GM18861 (cell line): ENCODE results near the gene A2M.

Experiments used
- ATAC-seq: cut with Tn5 transposase; IDR thresholded peaks from one replicate; pipeline ENCODE4 v1.9.1; 2021; ENCODE audit not compliant: unreplicated experiment

Gene A2M

DNA sequence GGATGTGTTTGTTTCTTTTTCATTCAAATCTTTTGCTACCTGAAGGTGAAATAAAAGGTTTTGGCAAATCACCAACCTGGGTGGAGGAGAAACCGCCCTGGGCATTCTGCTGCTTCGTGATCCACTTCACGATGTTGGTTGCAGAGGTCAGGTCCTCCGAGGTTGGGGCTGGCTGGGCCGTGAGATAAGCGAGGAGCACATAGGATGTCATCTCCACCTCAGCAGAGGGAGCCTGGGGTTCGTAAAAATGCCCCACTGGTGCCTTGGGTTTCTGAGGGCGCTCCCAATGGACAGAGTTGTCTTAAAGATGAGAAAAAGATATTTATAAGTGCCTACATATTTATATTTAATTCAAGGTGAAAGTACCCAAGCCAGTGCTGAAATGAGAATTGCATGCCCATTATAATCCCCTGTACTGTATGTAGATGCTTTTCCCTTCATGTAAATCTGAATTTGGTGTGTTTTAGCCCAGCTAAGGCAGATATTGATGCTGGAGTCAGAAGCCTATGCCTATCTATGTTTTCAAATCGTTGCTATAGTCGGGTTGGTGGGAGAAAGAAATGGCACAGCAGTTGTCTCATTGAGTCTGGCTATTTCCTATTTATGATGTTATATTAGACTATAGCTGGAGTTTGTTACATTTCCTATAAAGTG is 41.1 kb downstream of the A2M start:
- ATAC-seq = no peak

DNA sequence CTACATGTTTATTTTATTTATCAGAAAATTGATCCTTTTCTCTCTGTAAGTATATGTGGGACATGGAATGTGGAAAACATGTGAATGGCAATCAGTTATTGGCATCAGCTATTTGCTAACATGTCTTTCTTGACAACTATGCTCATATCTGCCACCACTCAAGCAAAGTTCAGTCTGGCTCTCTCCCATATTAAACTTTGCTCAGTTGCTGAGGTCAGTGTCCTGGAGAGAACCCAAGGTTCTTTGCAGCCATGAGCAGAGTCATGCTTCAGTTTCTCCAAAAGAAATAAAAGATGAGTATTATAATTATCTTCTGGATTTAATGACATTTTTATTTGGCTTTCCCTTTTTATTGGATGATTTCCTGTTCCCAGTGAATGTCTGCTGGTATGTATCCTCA is 42.6 kb downstream of the A2M start:
- no peak for ATAC-seq

DNA sequence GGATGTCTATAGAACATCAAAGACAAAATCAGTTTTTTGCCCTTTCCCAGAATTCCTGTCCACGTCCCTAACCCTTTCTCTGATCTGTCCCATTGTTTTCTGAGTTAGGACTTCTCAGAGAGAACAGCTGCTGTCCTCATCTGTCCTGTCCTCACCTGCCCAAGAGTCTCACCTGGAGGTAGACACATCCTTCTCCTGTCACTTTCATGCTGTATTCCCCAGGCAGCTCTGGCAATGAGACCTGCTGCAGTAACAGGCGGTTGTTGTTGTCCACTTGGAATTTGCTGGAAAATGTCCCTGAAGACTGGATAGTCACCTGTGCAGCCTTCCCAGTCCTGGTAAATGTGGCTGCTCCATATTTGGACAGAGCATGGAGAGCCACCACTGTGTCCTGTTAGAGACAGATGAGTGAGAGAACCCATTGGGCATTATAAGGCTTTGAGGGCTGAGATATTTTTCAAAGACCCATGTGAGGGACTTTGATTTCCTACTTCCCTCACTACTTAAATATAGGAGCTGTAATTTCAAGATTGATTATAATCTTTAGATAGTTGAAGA is 43.2 kb downstream of the A2M start:
- no peak for ATAC-seq

DNA sequence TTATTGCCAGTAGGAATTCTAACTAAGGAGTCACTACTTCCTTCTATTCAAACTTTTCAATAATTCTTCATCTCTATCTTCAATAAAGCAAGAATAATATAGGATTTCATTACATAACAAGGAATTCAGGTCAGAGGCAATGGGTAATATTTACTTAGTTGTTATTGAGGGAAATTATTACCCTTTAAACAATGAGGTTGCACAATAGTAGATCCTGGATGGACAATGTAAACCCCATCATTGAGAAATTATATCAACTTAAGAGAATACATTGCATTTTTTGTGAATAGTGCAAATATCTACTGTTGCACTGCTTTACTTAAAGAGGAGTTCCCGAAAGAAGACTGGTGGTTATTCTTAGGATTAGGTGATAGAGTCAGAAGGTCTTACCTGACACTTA is 43.8 kb downstream of the A2M start:
- no peak for ATAC-seq

DNA sequence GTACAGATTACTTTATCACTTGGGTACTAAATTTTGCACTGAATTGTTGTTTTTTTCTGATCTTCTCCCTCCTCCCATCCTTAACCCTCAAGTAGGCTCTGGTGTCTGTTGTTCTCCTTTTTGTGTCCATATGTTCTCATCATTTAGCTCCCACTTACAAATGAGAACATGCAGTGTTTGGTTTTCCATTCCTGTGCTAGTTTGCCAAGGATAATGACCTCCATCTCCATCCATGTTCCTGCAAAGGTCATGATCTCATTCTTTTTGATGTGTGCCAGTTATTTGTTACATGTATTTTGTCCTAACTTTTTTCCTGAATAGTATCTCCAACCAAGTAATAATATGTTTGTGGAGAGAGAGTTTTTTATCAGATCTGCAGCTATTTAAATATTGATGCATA is 44.2 kb downstream of the A2M start:
- no peak for ATAC-seq

DNA sequence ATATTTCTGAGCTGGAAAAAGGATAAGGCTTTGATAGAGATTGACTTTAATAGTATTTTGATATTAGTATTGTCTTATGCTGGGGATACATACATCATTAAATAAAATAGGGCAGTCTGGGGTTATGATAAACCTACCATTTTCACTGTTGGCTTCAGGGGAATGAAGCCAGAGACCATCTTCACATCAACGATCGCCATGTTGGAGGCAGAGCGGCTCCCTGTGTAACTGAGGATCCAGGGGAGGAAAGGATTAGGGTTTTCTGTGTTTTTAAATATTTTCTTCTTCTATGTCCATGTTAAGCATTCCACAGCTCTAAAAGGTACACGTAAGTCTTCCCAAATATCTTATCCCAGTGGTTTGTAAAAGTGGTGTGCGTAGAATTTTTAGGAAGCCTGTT is 45.4 kb downstream of the A2M start:
- ATAC-seq = no peak

DNA sequence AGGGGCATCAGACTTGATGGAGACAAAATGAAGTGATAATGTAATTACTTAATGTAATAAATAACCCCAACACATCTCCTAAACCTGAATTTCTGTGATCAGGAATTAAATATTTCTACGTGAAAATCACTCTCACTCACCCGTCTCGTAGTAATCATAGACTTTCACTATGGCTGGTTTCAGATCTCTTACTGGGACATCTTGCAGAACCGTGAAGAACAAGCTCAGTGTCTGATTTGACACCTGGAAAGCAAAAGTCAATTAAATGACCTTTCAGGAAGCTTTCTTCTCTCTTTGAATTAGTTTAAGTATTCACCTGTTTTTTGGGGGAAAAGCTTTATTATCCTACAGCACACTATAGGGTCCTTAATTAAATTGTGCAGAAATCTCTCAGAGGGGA is 47.1 kb downstream of the A2M start:
- ATAC-seq = no peak

DNA sequence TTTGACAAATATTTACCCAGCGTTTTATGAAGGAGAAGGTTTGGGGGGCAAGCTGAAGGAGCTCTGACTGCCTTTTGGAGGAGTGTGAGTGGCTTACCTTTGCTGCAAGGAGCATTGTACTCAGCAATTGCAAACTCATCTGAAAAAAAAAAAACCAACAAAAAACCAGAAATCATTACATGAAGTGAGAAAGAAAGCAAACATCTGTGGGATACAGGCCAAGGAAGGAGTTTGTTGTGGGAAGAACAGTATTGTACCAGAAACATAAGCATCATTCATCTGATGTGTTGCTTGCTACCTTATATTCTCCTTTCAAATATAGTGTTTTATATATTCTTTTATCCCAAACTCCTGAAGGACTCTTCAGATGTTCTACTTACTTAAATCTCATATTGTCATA is 47.6 kb downstream of the A2M start:
- ATAC-seq = no peak

DNA sequence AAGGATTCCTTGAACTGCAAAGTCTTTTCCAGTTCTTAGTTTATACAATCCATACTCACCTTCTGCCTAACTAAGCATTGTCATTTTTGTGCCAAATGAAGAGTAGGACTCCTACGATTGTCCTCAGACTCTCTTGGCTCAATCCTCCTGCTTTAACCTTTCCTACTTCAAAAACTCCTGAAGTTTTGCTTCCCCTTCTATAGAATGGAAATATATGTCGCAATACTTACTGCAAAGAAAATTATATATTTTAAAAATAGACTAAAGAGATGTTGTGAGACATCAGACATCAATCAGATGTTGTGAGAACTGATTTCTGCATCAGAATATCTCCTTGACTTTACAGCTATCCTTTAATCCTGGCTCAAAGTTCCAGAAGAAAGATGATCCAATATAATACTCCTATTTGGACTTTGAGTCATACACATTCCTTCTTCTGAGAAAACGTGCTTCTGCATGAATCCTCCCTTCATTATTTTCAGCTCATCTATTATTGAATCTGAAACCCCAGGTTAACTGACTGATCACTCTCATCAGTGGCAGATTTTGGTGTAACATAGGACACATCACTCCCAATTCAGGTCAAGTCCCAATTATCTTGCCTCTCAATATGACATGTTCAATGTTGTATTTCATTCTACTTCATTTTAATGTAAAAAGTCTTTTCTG is 48.8 kb downstream of the A2M start:
- ATAC-seq = no peak

DNA sequence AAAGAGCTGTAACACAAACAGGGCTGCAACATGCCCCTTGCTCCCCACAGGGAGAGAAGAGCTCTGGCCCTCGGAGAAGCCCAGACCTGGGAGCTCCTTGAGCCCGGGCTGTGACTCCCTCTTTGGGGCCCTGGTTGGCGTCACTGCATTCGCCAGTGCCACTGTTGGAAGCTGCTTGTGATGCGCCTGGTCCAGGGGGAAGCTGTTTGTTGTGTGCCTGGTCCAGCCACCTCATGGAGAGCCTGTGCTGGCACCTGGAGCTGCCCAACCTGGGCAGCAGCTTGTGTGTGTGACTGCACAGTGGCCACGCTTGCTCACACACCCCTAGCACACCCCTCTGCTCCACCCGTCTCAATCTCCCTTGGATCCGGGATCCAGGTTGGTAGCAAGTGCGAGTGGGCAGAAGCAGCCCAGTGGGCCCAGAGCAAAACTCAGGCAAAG is 49.5 kb downstream of the A2M start:
- ATAC-seq = no peak

DNA sequence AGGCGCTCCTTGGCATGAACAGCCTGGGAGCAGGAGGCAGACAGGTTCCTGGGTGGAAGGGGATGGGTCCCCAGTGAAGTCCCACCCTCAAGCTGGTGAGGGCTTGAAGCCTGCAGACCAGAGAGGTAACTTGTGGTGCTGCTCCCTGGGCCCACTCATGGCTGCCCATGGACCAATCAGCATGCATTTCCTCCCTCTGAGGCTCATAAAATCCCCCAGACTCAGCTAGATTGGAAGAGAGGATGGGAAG is 50.2 kb downstream of the A2M start:
- no peak for ATAC-seq

DNA sequence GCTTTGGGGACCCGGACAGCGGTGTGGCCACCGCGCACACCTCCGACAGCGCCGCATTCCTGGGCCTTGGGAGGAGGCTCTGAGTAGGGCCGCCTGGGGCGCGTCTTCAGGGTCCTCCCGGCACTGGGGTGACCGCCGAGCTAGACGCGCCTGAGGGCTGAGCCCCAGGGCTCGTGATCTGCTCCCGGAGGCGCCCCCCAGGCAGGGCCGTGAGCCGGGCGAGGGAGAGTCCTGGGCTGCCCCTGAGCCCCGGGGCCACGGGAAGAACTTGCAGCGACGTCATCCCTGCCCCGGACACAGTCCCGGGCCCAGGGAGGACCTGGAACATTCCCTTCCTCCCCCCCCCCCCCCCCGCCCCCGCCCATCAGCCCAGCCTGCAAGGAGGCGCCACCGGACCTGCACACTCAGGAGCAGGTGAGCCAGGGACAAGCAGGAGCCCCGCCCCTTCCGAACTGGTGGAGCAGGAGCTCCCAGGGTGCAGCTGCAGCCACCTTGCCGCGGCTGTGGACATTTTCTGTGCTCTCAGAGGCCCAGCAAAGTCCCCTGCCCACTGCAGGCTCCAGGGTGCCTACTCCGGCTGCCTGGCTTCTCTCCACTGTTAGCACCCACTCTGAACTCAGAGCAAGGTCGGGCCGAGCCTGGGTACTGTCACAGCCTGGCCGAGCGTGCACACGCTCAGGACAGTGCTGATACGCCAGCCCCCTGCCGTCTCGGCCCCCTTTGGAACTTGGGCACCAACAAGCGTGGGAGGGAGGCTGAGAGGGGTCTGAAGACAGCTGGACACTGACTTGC is 50.7 kb downstream of the A2M start:
- no peak for ATAC-seq

DNA sequence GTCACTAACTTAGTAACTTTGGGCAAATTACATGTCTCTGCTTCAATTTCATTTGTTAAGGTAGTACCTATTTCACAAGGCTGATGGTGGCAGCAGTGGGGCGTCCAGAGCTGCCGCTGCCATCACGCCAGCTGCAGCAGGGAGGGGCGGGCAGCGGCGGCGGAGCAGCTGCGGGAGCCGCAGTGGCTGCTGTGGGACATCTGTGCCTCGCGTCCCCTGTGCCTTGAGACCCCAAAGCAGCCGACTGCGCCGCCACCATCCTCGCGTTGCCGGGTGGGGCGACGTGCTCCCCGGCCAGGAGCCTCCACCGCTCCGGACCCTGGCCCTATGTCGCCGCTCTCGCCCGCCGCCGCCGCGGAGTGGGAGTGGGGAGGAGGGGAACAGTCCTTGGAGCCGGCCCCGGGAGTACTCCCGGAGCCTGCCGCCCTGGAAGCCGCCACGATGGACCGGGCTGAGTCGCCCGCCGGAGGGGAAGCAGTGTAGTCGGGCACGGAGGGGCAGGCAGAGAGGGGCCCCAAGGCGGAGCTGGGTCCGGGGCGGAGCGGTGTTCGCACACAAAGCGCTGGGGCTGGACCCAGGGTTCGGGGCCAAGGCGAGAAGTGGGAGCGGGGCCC is 51.4 kb downstream of the A2M start:
- ATAC-seq = no peak

DNA sequence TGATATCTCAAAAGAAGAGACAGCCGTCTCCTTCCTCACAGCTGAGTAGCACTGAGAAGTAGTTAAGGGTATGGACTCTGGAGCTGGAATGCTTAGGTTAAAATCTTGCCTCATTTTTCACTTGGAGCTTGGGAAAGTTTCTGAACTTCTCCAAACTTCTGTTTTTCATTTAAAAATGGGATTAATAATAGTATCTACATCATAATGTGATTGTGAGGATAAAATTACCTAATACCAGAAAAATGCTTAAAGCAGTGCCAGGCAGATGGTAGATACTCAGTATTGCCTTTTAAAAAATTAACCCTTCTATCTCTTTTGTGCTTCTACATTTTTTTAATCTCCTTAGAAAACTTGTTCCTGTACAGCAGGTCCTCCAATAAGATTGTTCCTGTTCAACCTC is 63.1 kb downstream of the A2M start:
- ATAC-seq = no peak

DNA sequence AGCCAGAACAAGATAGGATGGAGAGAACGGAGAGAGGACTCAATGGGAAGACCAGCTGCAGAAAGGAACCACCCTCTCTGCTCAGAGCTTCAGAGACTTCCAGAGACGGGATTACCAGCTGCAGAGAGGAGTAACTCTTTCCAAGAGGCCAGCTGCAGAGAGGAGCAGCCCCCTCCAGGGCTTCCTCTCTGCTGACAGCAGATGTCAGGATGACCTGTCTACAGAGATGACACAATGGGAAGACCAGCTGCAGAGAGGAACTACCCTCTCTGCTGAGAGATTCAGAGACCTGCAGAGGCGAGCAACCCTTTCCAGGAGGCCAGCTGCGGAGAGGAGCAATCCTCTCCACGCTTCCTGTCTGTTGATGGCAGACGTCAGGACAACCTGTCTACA is 64.6 kb downstream of the A2M start:
- ATAC-seq = no peak

DNA sequence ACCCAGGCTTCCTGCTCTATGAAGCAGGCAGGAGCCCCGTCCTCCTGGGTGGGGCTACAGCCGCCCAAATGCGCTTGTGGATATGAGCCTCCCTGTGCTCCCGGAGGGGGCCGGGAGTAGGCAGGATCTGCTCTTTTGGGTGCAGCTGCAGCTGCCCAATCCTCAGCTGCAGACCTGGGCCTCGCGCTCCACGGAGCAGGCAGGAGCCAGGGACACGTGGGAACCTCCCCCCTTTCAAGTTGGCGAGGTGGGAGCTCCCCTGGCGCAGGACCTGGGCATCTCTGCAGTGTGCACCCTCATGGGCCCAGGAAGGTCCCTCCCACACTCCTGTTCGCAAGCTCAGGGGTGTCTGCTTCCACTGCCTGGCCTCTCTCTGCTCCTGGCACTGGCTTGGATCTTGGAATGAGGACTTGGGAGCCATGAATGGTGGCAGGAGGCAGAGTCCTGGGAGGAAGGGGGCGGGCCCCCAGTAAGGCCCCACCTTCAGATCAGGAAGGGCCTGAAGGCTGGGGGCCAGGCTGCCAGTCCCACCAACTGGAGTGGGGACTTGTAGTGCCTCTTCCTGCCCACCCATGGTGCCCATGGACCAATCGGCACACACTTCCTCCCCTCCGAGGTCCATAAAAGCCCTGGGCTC is 65.1 kb downstream of the A2M start:
- no peak for ATAC-seq

DNA sequence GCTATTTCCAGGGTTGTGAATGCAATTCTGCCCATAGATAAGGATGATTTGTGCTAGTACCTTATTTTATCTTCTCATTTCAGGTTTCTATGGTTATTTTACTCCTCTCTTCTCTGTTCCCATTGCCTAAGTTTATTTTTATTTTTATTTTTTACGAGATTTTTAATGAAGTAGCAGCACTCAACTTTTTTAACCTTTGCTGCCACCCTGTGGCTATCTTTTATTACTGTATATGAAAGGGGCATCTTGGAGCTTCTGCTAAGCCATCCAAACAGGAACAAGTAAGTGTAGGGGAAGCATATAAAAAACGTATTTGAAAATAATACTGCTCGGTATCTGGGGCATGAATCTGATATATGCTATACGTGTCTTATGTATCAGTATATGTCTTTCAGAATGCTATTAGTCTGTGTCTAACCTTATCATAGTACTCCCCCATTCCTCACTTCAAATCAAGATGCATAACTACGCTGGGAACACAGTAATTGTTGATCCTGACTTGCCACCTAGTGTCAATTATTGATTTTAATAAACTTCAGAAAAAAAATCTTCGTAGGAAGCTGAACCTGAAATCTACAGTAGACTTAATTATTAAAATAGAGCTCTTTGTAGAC is 66.1 kb downstream of the A2M start:
- ATAC-seq = no peak

DNA sequence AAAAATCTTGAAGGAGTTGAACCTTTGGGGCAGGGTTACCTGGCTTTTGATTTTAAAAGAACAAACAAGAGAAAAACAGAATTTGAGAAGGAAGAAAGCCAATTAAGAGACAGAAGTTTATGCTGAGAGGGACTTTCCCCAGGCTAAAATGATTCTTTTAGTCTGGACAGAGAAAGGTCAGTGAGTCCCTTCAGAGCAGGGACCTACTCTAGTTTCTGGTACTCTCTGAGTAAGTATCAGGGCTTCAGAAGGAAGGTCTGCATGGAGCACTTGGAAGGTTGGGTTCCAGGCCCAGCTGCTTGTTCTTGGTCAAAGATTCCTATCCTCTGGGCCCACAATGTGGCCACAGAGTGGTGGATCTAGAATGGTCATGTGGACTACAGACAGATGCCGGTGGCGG is 66.8 kb downstream of the A2M start:
- no peak for ATAC-seq

DNA sequence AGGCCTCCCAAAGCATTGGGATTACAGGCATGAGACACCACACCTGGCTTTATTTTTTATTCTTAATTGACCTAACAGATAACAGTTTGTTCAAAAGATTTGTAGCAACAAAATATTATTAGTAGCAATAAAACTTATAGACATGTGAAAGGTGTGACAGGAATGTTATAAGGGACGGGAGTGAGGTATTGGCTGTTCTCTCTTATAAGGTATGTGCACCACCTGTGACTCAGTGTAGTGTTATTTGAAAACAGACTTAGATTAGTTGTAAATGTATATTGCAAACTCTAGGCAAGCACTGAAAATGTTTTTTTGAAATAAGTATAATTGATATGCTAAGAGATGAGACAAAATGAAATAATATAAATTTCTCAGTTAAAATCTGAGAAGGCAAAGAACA is 68.6 kb downstream of the A2M start:
- ATAC-seq = no peak

DNA sequence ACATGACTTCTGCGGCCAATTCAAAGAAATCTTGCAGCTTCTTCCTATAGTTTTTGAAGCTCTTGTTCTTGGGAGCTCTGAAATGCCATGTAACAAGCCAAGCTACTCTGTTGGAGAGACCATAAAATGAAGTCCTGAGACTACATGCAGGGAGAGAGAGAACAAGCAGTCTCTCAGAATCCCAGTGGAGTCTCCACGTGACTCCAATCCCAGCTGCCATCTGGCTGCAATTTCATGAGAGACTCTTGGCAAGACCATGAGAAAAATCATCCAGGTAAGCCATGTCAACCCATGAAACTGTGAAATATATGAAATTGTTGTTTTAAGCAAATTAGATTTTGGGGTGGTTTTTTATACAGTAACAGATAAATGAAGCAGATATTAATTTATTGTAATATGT is 72.0 kb downstream of the A2M start:
- no peak for ATAC-seq

DNA sequence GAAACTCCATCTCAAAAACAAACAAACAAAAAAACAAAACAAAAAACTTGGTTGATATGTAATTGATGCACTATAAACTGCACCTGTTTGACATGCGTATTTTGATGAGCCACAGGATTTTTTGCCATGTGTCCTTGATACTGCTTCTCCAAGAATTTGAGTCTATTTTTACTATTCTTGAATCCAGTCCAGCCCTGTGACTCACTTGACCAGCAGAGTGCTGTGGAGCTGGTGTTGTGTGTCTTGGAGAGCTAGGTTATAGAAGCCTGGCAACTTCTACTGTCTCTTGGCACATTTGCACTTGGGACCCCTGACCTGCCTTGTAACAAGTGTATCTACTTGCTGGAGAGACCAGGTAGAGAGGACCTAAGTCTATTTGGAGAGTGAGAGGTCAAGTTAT is 74.4 kb downstream of the A2M start:
- ATAC-seq = no peak
